Effector CD4-positive, alpha-beta T cell (primary cell): Measurements from ENCODE around the gene PLAAT2.
"Not testable (repeated sequence)": the region's sequence is repeated elsewhere in the genome, so short reads cannot be mapped to it uniquely, and the experiment has no call there.

ENCODE experiments used
- DNase-seq: peaks from one replicate; pipeline ENCODE4 v3.0.0-alpha.2; 2020

The PLAAT2 gene

GRCh38 chr11:63574856-63575602 lies 11.8 kb upstream of the PLAAT2 start:
- DNase-seq: no peak

DNA sequence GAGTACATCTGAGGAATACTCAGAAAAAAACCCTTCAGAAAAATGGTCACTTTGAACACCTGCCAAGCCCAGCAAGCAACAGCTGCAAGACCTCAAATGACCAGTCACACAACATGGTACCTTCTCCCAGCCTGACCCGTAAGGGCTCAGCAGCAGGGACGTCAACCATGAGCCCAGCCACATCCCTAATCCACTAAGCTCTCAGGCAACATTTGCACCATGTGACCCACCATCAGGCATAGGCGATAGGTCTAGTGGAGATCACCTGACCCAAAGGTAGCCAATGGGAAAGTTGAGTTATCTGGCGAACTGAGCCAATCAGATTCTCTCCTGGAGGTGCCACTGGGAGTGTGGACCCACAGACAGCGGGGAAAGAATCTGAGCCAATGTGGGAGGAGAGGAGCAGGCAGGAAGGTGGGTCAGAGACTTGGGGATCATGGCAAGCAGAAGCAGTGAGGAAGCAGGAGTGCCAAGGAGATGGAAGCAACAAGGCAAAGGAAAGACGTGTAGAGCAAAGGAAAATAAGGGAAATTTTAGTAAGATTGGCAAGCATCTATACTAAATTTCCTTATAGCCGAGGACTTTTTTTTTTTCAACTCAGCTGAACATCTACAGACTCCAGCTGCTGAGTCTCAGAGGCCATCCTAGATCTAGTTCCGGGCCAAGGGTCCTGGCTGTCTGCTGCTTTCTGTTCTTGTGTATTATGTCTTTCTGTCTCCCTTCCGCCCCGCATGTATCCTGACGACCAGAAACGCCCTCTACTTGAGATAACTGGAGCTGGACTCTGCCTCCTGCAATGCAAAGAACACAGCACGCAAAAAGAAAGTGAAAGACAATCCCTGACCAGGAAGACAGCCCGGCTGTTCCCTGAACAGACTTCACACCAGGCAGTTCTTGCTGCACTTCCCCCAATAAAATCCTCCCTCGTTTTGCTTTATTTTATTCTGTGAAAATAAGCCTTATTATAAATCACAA lies 11.0 kb upstream of the PLAAT2 start:
- DNase-seq: no peak

DNA sequence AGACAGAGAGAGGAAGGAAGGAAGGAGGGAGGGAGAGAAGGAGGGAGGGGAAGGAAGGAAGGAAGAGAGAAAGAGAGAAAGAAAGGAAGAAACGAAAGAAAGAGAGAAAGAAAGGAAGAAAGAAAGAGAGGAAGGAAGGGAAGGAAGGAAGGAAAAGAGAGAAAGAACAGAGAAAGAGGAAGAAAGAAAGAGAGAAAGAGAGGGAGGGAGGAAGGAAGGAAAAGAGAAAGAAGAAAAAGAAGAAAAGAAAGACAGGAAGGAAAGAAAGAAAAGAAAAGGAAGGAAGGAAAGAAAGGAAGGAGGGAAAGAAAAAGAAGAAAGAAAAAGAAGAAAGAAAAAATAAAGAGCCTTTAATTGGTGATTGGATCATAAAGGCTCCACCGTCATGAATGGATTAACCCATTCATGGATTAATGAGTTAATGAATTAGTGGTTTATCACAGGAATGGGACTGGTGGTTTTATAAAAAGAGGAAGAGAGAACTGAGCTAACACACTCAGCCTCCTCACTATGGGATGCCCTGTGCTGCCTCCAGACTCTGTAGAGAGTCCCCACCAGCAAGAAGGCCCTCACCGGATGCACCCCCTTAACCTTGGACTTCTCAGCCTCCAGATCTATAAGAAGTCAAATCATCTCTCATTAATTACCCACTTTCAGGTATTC lies 9.0 kb upstream of the PLAAT2 start:
- no peak for DNase-seq

GRCh38 chr11:63569570-63569969 lies 6.4 kb upstream of the PLAAT2 start:
- DNase-seq: no peak

GRCh38 chr11:63567044-63567840 lies 4.1 kb upstream of the PLAAT2 start:
- DNase-seq: peak; percentile 71

GRCh38 chr11:63564784-63565350 lies 1.7 kb upstream of the PLAAT2 start:
- DNase-seq: no peak

GRCh38 chr11:63564056-63564774 lies 1.0 kb upstream of the PLAAT2 start:
- no peak for DNase-seq

GRCh38 chr11:63560506-63561180 lies 2.5 kb downstream of the PLAAT2 start:
- DNase-seq: no peak

- no peak for DNase-seq
Measured at GRCh38 chr11:63558459-63559157, 4.6 kb downstream of the PLAAT2 start.

- no peak for DNase-seq
Measured at GRCh38 chr11:63557570-63557969, 5.6 kb downstream of the PLAAT2 start.

GRCh38 chr11:63556404-63557013 lies 6.7 kb downstream of the PLAAT2 start:
- DNase-seq: no peak

DNA sequence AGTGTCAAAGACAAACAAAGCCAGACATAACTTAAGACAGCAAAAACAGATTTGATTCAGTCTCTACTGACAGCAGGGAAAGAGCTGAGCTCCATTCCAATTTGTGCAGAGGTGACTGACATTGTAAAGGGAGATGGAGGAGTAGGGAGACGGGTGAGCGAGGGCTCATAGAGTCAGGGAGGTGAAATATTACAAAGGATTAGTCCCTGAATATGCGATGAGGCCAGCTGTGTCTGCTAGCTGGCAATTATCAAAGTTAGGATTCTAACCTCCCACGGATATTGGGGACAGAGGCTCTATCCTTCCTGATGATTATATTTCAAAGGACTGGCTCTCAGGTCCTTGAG lies 8.3 kb downstream of the PLAAT2 start:
- no peak for DNase-seq

- peak; percentile 41 for DNase-seq
Measured at GRCh38 chr11:63553759-63554158, 9.4 kb downstream of the PLAAT2 start.

DNA sequence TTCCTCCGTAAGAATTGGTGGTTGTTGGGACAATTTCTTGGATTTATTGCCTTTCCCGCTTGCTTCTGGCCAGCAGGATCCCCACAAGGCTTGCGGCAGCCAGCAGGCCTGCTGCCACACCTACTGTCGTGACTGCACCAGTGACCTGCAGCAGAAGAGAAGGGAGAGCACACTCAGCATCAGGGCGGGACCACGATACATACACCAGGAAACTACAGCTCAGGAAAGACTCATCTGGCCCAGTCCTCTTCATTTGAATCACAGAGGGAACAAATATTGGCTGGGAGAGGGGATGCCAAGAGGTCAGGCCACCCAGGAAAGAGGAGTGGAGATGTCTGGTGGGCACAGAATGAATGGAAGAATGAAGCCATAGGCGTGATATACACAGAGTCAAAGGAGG lies 10.3 kb downstream of the PLAAT2 start:
- DNase-seq: no peak

GRCh38 chr11:63551889-63552266 lies 11.3 kb downstream of the PLAAT2 start:
- DNase-seq: no peak

DNA sequence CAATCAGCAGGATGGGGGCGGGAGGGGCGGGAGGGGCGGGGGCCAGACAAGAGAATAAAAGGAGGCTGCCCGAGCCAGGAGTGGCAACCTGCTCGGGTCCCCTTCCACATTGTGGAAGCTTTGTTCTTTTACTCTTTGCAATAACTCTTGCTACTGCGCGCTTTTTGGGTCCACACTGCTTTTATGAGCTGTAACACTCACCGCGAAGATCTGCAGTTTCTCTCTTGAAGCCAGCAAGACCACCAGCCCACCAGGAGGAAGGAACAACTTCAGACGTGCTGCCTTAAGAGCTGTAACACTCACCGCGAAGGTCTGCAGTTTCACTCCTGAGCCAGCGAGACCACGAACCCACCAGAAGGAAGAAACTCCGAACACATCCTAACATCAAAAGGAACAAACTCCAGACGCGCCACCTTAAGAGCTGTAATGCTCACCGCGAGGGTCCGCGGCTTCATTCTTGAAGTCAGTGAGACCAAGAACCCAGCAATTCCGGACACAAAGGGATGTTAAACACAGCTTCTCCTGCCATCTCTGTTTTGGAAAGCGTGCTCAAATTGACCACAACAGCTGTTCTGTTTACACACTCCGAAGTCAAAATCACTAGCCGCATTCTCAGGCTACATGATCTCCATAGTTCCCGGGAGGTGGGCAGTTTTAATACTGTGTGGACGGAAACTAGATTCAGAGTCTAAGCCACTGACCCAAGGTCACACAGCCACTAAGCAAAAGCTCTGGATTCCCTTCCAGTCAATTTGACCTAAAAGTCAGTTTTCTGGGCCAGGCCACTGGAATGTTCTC lies 11.9 kb downstream of the PLAAT2 start:
- no peak for DNase-seq

GRCh38 chr11:63550156-63550700 lies 13.0 kb downstream of the PLAAT2 start:
- DNase-seq: not testable (repeated sequence)

DNA sequence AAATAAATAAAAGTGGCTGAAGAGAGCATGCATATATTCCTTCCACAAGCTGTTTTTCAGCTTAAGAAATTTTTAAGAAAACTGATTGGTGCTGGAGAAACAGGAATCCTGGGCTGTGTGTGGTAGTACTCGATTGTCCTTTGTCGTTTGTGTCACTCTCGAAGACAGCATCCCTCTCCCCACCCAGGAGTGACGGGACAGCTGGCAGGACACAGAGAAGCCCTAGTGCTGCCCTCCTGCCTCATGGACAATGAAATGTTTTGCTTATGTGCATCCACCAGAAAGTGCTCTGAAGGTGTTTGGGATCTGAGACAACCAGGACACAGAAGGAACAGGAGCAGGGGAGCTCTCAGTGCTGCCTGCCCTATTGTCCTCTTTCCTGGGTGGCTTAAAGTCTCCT lies 13.8 kb downstream of the PLAAT2 start:
- DNase-seq: no peak

- no peak for DNase-seq
Measured at GRCh38 chr11:63548178-63548577, 15.0 kb downstream of the PLAAT2 start.
